ENCODE data around the gene PLEKHO2. TPM values are rescaled to one million over a fixed set of nuclear protein-coding genes. Genes with fewer than 3 reads are reported as not detected.

PLEKHO2 gene
- total and polyA plus RNA-seq, 2 of the 8 experiments (the other 6 are each of a cell fraction or from before 2014, with no cell fraction given): 16.9 to 20.1 TPM

DNA sequence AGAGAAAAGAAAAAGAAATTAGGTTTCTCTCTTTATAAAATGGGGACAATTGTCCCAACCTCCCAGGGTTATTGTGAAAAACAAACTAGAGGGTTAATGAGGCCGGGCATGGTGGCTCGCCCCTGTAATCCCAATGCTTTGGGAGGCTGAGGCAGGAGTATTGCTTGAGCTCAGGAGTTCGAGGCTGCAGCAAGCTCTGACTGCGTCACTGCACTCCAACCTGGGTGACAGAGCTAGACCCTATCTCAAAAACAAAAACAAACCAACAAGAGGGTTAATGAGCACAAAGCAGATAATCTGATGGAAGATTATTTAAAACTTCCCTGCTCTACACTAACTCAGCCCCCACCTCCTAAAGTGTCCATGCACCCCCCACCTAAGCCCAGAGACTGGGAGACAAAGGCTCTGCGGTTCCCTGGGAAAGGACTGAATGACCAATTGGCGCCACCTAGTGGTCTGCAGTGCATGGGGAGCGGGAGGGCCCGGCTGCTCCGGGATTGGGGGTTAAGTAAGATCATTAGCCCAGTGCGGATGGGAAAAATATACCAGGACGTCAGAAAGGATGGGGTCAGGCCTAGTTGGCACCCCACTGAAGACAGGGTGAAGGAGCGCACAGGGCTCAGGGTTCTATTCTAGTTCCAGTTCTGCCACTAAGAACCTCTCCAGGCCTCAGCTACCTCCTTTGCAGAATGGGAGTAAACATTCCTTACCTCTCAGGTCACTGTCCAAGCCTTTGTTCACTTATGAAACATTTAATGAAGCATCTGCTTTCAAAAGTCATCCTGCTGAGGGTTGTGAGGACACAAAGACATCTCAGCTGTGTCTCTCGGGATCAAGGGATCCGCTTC, 31.8 kb upstream of the PLEKHO2 start:
- Histone ChIP-seq H3K79me1 (ENCODE audit: low read depth, low read length) (no peaks in the 10 kb centered on the region), H3K27me3 (replicated peaks in 1 of 4; ENCODE audit: control insufficient read depth in 3 of 4, extremely low read depth in 1 of 4, insufficient read depth in 3 of 4, low read length in 3 of 4) (no peaks in the 10 kb centered on the region), H3K56ac (replicated peaks; ENCODE audit: insufficient read length, low read depth, low read length) (peak overlapping the region; percentile 84), H3K36me3 (ENCODE audit: control insufficient read depth in 2 of 4, insufficient read depth in 4 of 4, low read length in 3 of 4) (no peaks in the 10 kb centered on the region), H3K79me2 (ENCODE audit: control insufficient read depth in 1 of 2, insufficient read depth in 2 of 2, low read length in 2 of 2) (no peaks in the 10 kb centered on the region; a peak in 1 of 4 replicates), H3K27ac (ENCODE audit: low read depth, low read length) (peak overlapping the region; percentile 95), H3K4me1 (replicated peaks in 1 of 4; ENCODE audit: control insufficient read depth in 3 of 4, insufficient read depth in 4 of 4, low read length in 3 of 4) (peaks cover 28 to 56% (median 44%) of the 10 kb centered on the region in 4 experiments), H2BK120ac (replicated peaks; ENCODE audit: low read depth, low read length) (peak overlapping the region; percentile 91), H2AFZ (ENCODE audit: low read length) (no peak overlapping the region), H2BK5ac (ENCODE audit: low read depth, low read length) (peak overlapping the region; percentile 94), H3K23ac (ENCODE audit: insufficient read length) (no peak overlapping the region), H4K91ac (replicated peaks; ENCODE audit: insufficient read length, low read length) (peak overlapping the region; percentile 86), H3K4ac (replicated peaks; ENCODE audit: insufficient read length, low read depth, low read length) (peak overlapping the region; percentile 87), H2BK20ac (ENCODE audit: low read length) (peak overlapping the region; percentile 73), H2AK5ac (ENCODE audit: low read depth, low read length) (peak overlapping the region; percentile 88), H2BK12ac (ENCODE audit: low read depth, low read length) (peak overlapping the region; percentile 69), H3K23me2 (ENCODE audit: low read depth, low read length) (peaks cover 8% of the 10 kb centered on the region), H3K18ac (ENCODE audit: extremely low read depth, low read length) (peak overlapping the region; percentile 97), H3K9me3 (ENCODE audit: insufficient read depth in 2 of 2, low read depth in 1 of 2, low read length in 1 of 2) (no peaks in the 10 kb centered on the region), H4K20me1 (replicated peaks in 1 of 2; ENCODE audit: control insufficient read depth in 1 of 2, insufficient read depth in 2 of 2, low read length in 2 of 2) (no peaks in the 10 kb centered on the region), H3K9ac (replicated peaks in 1 of 4; ENCODE audit: extremely low read depth in 1 of 4, low read depth in 3 of 4, low read length in 3 of 4) (peak overlapping the region in 3 of 4 experiments; percentile 1 to 39 (median 9); a peak in 3 of 7 replicates), H4K5ac (ENCODE audit: insufficient read length, low read depth, low read length) (peak overlapping the region; percentile 93), H2BK15ac (ENCODE audit: low read length) (peak overlapping the region; percentile 32; the same call in 1 of the 2 replicates), H4K8ac (ENCODE audit: extremely low read depth, insufficient read depth, low read length) (no peak overlapping the region), H3K14ac (ENCODE audit: insufficient read length) (no peak overlapping the region), H3K4me3 (ENCODE audit: extremely low read depth in 1 of 4, insufficient read depth in 2 of 4, low read depth in 3 of 4, low read length in 4 of 4) (peak overlapping the region in 3 of 4 experiments; percentile 26 to 53 (median 26); a peak in 7 of 8 replicates), H3K4me2 (ENCODE audit: insufficient read depth in 1 of 2, low read depth in 2 of 2, low read length in 2 of 2) (peak overlapping the region; percentile 70 to 83)
- CTCF ChIA-PET (ENCODE audit: partially characterized antibody): interaction anchor here (0.6 to 25.0 kb wide), 40 partner anchors 8 to 350 kb away, joined by 3 to 883 read pairs (median 5); partner anchors contain the start of genes ANKDD1A and PIF1
- FAIRE-seq: peak; percentile 48
- 12% methylated on average over 14 of the region's 14 CpGs; no CpG with 5 or more reads in 1 of the 2 experiments for WGBS, 2 experiments (ENCODE audit: extremely low coverage in 1 of 2, insufficient coverage in 1 of 2, insufficient read length in 1 of 2, insufficient replicate concordance in 2 of 2, low coverage in 1 of 2, low lambda C conversion rate in 2 of 2, missing lambda C conversion rate in 1 of 2)
- POLR2A ChIA-PET (ENCODE audit: partially characterized antibody): interaction anchor here (0.8 to 24.9 kb wide), 30 partner anchors 2 to 437 kb away, joined by 3 to 748 read pairs (median 8); partner anchors contain the start of genes PIF1, PLEKHO2 and RBPMS2
- peak in 1 of 2 experiments; percentile 97 for DNase-seq (ENCODE audit: low read depth in 1 of 2, low spot score in 2 of 2)
- TF ChIP-seq SUZ12 (IDR thresholded peaks at IDR 0.05; ENCODE audit: low read length) (no peak), RXRA (IDR thresholded peaks at IDR 0.05; ENCODE audit: insufficient read depth, low read depth, low read length) (no peak), SP1 (IDR thresholded peaks at IDR 0.05; ENCODE audit: low read depth, low read length) (no peak), RNF2 (IDR thresholded peaks at IDR 0.05; ENCODE audit: borderline replicate concordance, low read depth, low read length, missing control alignments, poor library complexity, severe bottlenecking) (no peak), MAFK (IDR thresholded peaks at IDR 0.05; ENCODE audit: low read depth, low read length) (no peak), JUN (IDR thresholded peaks at IDR 0.05; ENCODE audit: low read depth, low read length) (no peak), POLR2A (IDR thresholded peaks at IDR 0.05; ENCODE audit: control extremely low read depth in 1 of 2, low read depth in 2 of 2, low read length in 2 of 2) (no peak; a peak in 1 of 3 replicates), CBX8 (IDR thresholded peaks at IDR 0.05; ENCODE audit: borderline replicate concordance, low read depth, low read length) (no peak), CHD2 (IDR thresholded peaks at IDR 0.05; ENCODE audit: low read length) (no peak), CEBPB (IDR thresholded peaks at IDR 0.05; ENCODE audit: low read depth, low read length) (no peak), BRCA1 (IDR thresholded peaks at IDR 0.05; ENCODE audit: low read depth, low read length) (no peak)
- TF ChIP-seq, protein P1, sequence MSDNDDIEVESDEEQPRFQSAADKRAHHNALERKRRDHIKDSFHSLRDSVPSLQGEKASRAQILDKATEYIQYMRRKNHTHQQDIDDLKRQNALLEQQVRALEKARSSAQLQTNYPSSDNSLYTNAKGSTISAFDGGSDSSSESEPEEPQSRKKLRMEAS (IDR thresholded peaks at IDR 0.05): peak; percentile 55

Measured in H1 (cell line).